Renal cortical epithelial cell (primary cell): ENCODE results near the gene OR51V1. TPM values are rescaled to one million over a fixed set of nuclear protein-coding genes. Genes with fewer than 3 reads are reported as not detected.
"Not testable (repeated sequence)": the region's sequence is repeated elsewhere in the genome, so short reads cannot be mapped to it uniquely, and the experiment has no call there.

Experiments
- DNase-seq: peaks from one replicate; pipeline ENCODE4 v3.0.0-alpha.2; 2011; ENCODE audit warnings: low read depth
- total RNA-seq: library from RNA; depleted of rRNA; stranded (reverse); fragments of >200 nt; gene quantifications from 2 replicates; pipeline ENCODE4 v1.2.3, GENCODE V29; 2014

Gene OR51V1
- total RNA-seq, 1 donor from 2014 or later = not detected

DNA sequence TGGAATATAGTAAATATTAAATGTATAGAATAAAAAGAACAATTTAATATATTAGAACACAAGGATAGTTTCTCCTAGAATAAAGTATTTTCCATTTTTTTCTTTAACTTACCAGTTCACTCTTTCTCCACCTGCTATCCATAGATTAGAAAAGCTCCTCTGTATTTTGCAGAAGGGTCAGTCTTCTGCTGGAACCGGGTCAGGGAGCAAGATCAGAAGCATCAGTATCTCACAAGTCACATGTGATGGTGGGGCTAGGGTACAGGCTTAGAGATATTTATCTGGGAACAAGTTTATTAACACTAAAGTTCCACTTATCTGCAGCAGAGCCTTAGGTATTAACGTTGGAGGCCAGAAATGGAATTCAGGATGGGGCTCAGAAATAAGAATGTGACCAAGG, 28.6 kb downstream of the OR51V1 start:
- no peak for DNase-seq

DNA sequence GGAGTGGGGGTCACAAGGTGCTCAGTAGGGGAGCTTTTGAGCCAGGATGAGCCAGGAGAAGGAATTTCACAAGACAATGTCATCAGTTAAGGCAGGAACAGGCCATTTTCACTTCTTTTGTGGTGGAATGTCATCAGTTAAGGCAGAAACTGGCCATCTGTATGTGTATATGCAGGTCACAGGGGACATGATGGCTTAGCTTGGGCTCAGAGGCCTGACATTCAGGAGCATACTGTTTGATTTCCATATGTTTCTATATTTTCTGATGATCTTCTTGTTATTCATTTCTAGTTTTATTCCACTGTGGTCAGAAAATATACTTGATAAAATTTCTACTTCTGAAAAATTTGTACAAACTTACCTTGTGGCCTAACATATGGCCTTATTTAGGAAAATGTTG, 34.6 kb downstream of the OR51V1 start:
- not testable (repeated sequence) for DNase-seq

DNA sequence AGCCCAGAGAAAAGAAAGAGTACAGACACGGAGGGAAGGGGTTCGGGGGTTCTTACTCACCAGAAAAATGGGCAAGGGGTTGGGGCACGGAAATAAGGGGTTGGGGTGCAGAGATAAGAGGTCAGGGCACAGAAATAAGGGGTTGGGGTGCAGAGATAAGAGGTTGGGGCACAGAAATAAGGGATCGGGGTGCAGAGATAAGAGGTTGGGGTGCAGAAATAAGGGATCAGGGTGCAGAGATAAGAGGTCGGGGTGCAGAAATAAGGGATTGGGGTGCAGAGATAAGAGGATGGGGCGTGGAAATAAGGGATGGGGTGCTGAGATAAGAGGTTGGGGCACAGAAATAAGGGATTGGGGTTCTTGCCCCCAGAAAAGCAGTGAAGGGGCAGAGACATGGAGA, 35.7 kb downstream of the OR51V1 start:
- not testable (repeated sequence) for DNase-seq

DNA sequence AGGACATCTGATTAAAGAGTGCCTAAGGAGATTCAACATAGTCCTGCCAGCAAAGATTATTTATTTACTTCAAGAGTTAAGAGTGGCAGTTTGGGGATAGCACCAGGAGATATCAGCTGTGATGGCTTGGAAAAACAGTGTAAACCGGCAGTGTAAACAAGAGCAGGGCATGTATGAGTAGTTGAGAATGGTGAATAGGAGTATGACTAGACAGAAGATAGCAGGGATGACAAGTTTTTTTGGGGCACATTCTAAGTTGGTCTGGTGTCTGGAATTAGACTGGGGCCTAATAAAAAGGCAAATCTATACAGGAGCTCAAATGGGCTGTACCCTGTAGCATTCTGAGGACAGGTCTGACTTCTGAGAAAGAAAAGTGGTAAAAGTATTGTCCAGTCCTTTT, 39.4 kb downstream of the OR51V1 start:
- not testable (repeated sequence) for DNase-seq

DNA sequence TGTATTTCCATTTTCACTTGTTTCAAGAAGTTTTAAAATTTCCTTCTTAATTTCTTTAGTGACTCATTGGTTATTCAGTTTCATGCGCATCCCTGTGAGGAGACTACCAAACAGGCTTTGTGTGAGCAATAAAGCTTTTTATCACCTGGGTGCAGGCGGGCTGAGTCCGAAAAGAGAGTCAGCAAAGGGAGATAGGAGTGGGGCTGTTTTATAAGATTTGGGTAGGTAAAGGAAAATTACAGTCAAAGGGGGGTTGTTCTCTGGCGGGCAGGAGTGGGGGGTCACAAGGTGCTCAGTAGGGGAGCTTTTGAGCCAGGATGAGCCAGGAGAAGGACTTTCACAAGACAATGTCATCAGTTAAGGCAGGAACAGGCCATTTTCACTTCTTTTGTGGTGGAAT, 40.3 kb downstream of the OR51V1 start:
- not testable (repeated sequence) for DNase-seq

DNA sequence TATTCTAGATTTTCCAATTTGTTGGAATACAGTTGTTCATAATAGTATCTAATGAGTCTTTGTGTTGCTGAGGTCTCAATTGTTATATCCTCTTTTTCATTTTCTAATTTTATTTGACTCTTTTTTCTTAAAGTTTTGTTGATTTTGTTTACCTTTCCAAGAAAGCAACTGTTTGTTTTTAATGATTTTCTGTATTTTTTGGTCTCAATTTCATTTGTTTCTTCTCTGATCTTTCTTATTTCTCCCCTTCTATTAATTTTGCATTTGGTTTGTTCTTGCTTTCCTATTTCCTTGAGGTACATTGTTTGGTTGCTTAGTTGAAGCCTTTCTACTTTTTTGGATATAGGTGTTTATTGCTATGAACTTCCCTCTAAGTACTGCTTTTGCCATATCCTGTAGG, 40.7 kb downstream of the OR51V1 start:
- DNase-seq = no peak

DNA sequence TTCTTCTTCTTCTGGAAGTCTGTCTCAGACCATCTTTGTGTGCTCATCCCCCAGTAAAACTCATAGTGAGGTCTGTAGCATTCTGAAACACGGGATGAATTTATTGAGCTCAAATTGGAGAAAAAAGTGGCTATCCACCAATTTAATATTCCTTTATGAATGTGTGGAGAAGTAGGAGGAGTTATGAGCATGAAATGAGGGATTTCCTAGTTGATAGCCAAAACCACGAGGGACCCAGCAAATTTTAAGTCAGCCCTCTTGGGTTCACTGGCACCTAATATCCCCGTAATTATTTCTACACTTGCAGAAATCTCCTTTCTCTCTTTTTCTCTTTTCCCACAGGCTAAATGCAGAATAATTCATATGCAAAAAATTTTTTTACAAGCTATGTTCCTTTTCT, 45.8 kb downstream of the OR51V1 start, which contains the start of gene OR52A1:
TSS of gene OR52A1 (minus strand) at position 101 of the 400 bp plus-strand sequence. CDS start 2,388 bp downstream, outside the sequence.
- no peak for DNase-seq

DNA sequence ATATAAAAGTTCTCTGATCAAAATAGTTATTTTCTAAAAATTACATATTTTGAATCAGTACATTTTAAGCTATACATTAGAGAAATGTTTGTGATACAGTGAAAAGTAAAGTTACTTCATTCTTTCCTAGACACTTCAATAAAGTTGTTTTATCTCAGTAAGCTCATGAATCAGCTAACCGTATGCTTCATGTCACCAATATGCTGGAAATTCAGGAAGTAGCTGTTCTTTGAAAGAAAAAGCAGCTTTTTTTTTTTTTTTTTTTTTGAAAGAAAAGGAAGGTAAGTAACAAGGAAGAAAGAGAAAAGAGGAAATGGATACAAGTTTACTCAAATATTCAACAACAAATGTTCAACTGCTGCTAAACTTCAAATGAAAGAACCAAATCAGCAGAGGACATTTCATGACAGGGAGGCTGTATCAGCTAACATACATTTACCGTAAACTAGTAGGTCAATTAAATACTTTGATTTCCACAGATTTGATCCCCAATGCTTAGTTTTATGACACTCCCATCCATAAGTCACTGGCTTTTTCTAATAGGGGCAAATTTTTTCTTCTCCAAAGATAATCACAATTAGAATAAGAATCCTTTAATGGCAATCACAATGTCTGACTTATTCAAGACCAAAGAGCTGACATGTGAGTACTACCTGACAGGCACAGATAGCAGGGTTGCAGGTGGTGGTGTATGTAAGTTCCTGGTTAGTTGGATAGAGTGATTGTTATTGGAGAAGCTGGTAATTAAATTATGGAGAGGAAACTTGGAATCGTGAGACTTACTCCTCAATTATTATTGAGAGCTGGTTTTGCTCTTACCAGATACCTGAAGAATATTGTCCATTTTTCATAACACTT, 46.7 kb downstream of the OR51V1 start:
- DNase-seq = no peak

DNA sequence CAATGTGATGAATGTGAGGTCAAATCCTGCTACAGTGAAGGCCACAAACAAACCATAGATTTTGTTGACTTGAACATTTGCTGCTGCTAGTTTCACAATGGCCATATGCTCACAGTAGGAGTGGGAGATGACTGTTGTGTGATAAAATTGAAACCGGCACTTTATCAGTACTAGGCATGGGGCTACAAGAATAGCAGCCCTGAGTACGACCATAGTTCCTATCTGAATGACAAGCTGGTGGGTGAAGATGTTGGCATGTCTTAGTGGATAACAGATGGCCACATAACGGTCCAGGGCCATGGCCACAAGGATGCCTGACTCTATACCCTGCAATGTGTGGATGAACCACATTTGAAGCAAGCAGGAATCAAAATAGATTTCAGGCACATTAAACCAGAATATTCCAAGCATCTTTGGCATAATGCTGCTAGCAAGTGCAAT, 48.7 kb downstream of the OR51V1 start:
- no peak for DNase-seq

Other genes starting within 250 kb of the OR51V1 start
- gene OR51A2, start 245.0 kb downstream of the OR51V1 start, total RNA-seq = not detected in 2 replicates
- gene OR51L1, start 205.8 kb downstream of the OR51V1 start, total RNA-seq = not detected in 2 replicates
- not detected in 2 replicates for gene OR52J3, start 154.2 kb downstream of the OR51V1 start, total RNA-seq
- not detected in 2 replicates for gene OR52E2, start 141.1 kb downstream of the OR51V1 start, total RNA-seq
- not detected in 2 replicates for gene OR52E1, start 131.1 kb downstream of the OR51V1 start, total RNA-seq
- not detected in 2 replicates for gene OR52A5, start 62.3 kb downstream of the OR51V1 start, total RNA-seq
- not detected in 2 replicates for gene OR52A1, start 45.9 kb downstream of the OR51V1 start, total RNA-seq
- gene HBB, start 26.4 kb upstream of the OR51V1 start, total RNA-seq = not detected in 2 replicates
- not detected in 2 replicates for gene HBD, start 33.8 kb upstream of the OR51V1 start, total RNA-seq
- not detected in 2 replicates for gene HBG1, start 49.2 kb upstream of the OR51V1 start, total RNA-seq
- not detected in 2 replicates for gene HBG2, start 54.1 kb upstream of the OR51V1 start, total RNA-seq
- gene HBE1, start 69.3 kb upstream of the OR51V1 start, total RNA-seq = not detected in 2 replicates
- gene OR51B4, start 101.3 kb upstream of the OR51V1 start, total RNA-seq = not detected in 2 replicates
- gene OR51B2, start 123.6 kb upstream of the OR51V1 start, total RNA-seq = not detected in 2 replicates
- 0.15 TPM in 1 of 2 replicates, not detected in the other for gene OR51B5, start 142.8 kb upstream of the OR51V1 start, total RNA-seq
- gene OR51B6, start 150.8 kb upstream of the OR51V1 start, total RNA-seq = not detected in 2 replicates
- not detected in 2 replicates for gene OR51M1, start 183.1 kb upstream of the OR51V1 start, total RNA-seq
- not detected in 2 replicates for gene OR51Q1, start 221.4 kb upstream of the OR51V1 start, total RNA-seq
- 0.20 TPM in 1 of 2 replicates, not detected in the other for gene OR51I1, start 240.8 kb upstream of the OR51V1 start, total RNA-seq
- gene OR51I2, start 248.6 kb upstream of the OR51V1 start, total RNA-seq = not detected in 2 replicates